GM19193 (cell line): ENCODE results near the gene TNPO2.

Experiments
- POLR2A ChIP-seq: IDR thresholded peaks from 4 replicates; pipeline ENCODE4 v1.6.1; 2011; ENCODE audit not compliant: insufficient read depth, insufficient read length; ENCODE audit errors: extremely low read depth

Gene TNPO2

DNA sequence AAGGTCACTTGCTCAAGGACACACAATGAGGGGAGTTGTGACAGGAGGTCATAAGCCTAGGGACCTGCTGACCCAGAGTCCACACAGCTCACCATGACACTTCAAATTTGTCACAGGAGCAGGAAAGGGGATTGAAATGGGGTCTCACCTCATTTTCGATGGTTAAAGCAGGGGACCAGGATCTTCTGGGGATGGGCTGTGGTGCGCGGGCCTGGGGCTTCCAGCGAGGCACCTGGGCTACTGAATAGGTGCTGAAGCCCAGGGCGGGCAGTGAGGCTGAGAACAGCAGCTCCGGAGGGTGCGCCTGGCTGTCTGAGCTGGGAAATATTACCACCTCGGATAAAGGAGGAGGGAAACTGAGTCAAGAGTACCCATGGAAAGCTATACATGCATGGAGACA is 68.2 kb downstream of the TNPO2 start:
- TF ChIP-seq POLR2A, result no peak

DNA sequence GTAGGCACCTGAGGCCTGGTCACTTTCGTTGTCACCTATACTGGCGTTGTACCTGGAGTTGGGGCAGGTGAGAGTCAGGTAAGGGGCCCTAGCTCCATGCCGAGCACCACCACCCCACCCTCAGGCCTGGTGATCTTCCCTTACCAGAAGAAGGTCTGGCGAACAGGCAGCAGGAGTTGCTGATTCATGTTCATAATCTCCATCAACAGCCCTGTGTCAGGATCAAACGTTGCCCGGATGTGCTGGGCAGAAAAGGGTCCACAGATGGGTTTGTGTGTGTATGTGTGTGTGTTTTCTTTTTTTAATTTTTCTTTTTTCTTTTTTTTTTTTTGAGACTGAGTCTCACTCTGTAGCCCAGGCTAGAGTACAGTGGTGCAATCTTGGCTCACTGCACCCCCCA is 71.5 kb downstream of the TNPO2 start:
- TF ChIP-seq POLR2A, result no peak

DNA sequence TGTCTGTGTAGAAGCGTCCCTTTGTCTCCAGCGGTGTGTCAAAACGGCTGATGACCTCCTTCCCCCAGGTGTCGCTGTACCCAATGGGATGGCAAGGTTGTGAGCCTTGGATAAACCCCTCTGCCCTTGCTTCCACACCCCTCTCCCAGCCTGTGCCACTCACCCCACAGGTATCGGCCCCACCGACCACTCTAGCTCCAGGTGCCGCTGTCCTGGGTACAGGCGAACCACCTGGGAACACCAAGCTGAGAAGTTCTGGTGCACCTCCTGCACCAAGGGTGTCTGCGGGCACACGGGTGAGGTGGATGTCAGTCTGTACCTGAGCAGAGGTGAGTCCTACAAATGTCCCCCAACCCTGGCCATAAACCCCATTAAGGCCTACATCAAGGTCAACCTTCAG is 73.8 kb downstream of the TNPO2 start:
- TF ChIP-seq POLR2A, result no peak
